ENCODE results near the gene LBX1.

LBX1 gene

GRCh38 chr10:101224910-101225823 lies 4.1 kb downstream of the LBX1 start:
- DNase-seq, result no peak

- DNase-seq, result no peak
These were observed 5.0 kb downstream of the LBX1 start for GRCh38 chr10:101224060-101224909.

- no peak for DNase-seq
These were observed 5.8 kb downstream of the LBX1 start for GRCh38 chr10:101223274-101224059.

- DNase-seq, result no peak
These were observed 6.5 kb downstream of the LBX1 start for GRCh38 chr10:101222683-101223273.

- DNase-seq, result no peak
These were observed 7.2 kb downstream of the LBX1 start for GRCh38 chr10:101221963-101222531.

GRCh38 chr10:101221549-101221948 lies 7.7 kb downstream of the LBX1 start:
- DNase-seq, result no peak

- DNase-seq, result no peak
These were observed 9.3 kb downstream of the LBX1 start for GRCh38 chr10:101219946-101220451.

- DNase-seq, result no peak
These were observed 9.9 kb downstream of the LBX1 start for GRCh38 chr10:101219139-101219945.

- no peak for DNase-seq
These were observed 10.7 kb downstream of the LBX1 start for GRCh38 chr10:101218351-101219138.

- no peak for DNase-seq
These were observed 11.6 kb downstream of the LBX1 start for GRCh38 chr10:101217450-101218281.

- DNase-seq, result no peak
These were observed 12.2 kb downstream of the LBX1 start for GRCh38 chr10:101217044-101217425.

- no peak for DNase-seq
These were observed 12.8 kb downstream of the LBX1 start for GRCh38 chr10:101216207-101217043.

- no peak for DNase-seq
These were observed 13.7 kb downstream of the LBX1 start for GRCh38 chr10:101215397-101216206.

- peak; percentile 64 for DNase-seq
These were observed 14.5 kb downstream of the LBX1 start for GRCh38 chr10:101214446-101215396.

GRCh38 chr10:101208543-101208942 lies 20.7 kb downstream of the LBX1 start:
- DNase-seq, result no peak

GRCh38 chr10:101207026-101207425 lies 22.2 kb downstream of the LBX1 start:
- DNase-seq, result no peak

All from activated CD4-positive, alpha-beta T cell treated with anti-CD3 and anti-CD28 coated beads for 1 hour (primary cell).